Keratinocyte (primary cell): ENCODE results near the gene DPEP2NB. TPM values are rescaled to one million over a fixed set of nuclear protein-coding genes. Genes with fewer than 3 reads are reported as not detected.

Experiments
- DNase-seq: peaks from one replicate; pipeline ENCODE4 v3.0.0-alpha.2; 2011; ENCODE audit warnings: low read depth, missing footprints, low spot score
- FAIRE-seq: peaks from 2 replicates; lab custom pipeline; 2011; peaks lifted over from hg19 to GRCh38; lab: Jason Lieb, UNC
- H2AFZ ChIP-seq: 2 replicates; pipeline ENCODE4 v1.6.0; 2012; ENCODE audit warnings: low read length, control low read depth, inconsistent platforms; ENCODE audit not compliant: control insufficient read depth
- H3K27ac ChIP-seq: 2 replicates; pipeline ENCODE4 v1.5.1; 2011; ENCODE audit warnings: low read length; ENCODE audit not compliant: control insufficient read depth, insufficient read depth
- H3K27me3 ChIP-seq: 3 replicates; pipeline ENCODE4 v1.6.0; 2011; ENCODE audit warnings: low read length; ENCODE audit not compliant: control insufficient read depth, insufficient read depth; ENCODE audit errors: extremely low read depth
- H3K36me3 ChIP-seq, 2 experiments: 2 replicates in 1 of 2; 3 replicates in 1 of 2; pipeline ENCODE4 v1.5.1; 2011; ENCODE audit warnings: low read length in 2 of 2, mild to moderate bottlenecking in 1 of 2; ENCODE audit not compliant: control insufficient read depth in 2 of 2, insufficient read depth in 2 of 2; ENCODE audit errors: extremely low read depth in 1 of 2
- H3K4me1 ChIP-seq: 3 replicates; pipeline ENCODE4 v1.5.1; 2011; ENCODE audit warnings: low read length; ENCODE audit not compliant: control insufficient read depth, insufficient read depth; ENCODE audit errors: extremely low read depth
- H3K4me2 ChIP-seq: 3 replicates; pipeline ENCODE4 v1.6.0; 2011; ENCODE audit warnings: low read depth, low read length; ENCODE audit not compliant: control insufficient read depth, insufficient read depth; ENCODE audit errors: extremely low read depth
- H3K4me3 ChIP-seq, 3 experiments: fragments of 200-600 bp in 1 of 3; sonication (generic) in 1 of 3; 2 replicates in 2 of 3; 3 replicates in 1 of 3; pipeline ENCODE4 v1.5.1; 2011 to 2016; ENCODE audit warnings: low read length in 3 of 3, mild to moderate bottlenecking in 3 of 3, control low read depth in 2 of 3, inconsistent platforms in 1 of 3, low read depth in 1 of 3, mixed read lengths in 1 of 3, mixed run types in 1 of 3, moderate library complexity in 1 of 3; ENCODE audit not compliant: control insufficient read depth in 2 of 3, insufficient read depth in 2 of 3; ENCODE audit errors: extremely low read depth in 1 of 3
- H3K79me2 ChIP-seq: 2 replicates; pipeline ENCODE4 v1.6.0; 2012; ENCODE audit warnings: low read length; ENCODE audit not compliant: control insufficient read depth, insufficient read depth
- H3K9ac ChIP-seq: 3 replicates; pipeline ENCODE4 v1.6.0; 2011; ENCODE audit warnings: low read length; ENCODE audit not compliant: control insufficient read depth, insufficient read depth; ENCODE audit errors: extremely low read depth
- H3K9me1 ChIP-seq: 3 replicates; pipeline ENCODE4 v1.6.0; 2011; ENCODE audit warnings: low read length; ENCODE audit not compliant: control insufficient read depth, insufficient read depth; ENCODE audit errors: extremely low read depth
- H3K9me3 ChIP-seq: 2 replicates; pipeline ENCODE4 v1.5.1; 2012; ENCODE audit warnings: low read depth, low read length; ENCODE audit not compliant: control insufficient read depth
- H4K20me1 ChIP-seq: 3 replicates; pipeline ENCODE4 v1.6.0; 2011; ENCODE audit warnings: low read length; ENCODE audit not compliant: control insufficient read depth, insufficient read depth; ENCODE audit errors: extremely low read depth
- CTCF ChIP-seq, 3 experiments: IDR thresholded peaks in 1 of 3; conservative IDR thresholded peaks in 1 of 3; optimal IDR thresholded peaks in 1 of 3; 2 replicates in 2 of 3; 3 replicates in 1 of 3; pipeline versions ENCODE3 to v1.5.1; 2011; ENCODE audit warnings: low read length in 3 of 3, mild to moderate bottlenecking in 3 of 3, moderate library complexity in 2 of 3, control low read depth in 1 of 3, inconsistent platforms in 1 of 3; ENCODE audit not compliant: insufficient read depth in 2 of 3; ENCODE audit errors: extremely low read depth in 1 of 3
- EZH2 ChIP-seq: IDR thresholded peaks from one replicate; pipeline ENCODE4 v1.6.1; 2012; ENCODE audit warnings: inconsistent platforms, mild to moderate bottlenecking, low read length, moderate library complexity
- dilution Hi-C: fragments of 300-500 bp; cut with MboI; formaldehyde crosslinking; loops from one replicate; pipeline ENCODE4 v1.7.0; 2020; ENCODE audit warnings: low sequenced_read_pairs; ENCODE audit not compliant: extremely low pct_ligation_motif_present
- polyA plus RNA-seq, 5 experiments: library from polyadenylated mRNA; depleted of rRNA in 3 of 5; stranded (reverse) in 3 of 5; stranded (forward) in 1 of 5; unstranded in 1 of 5; fragments of >200 nt; gene quantifications; 1 replicate in 1 of 5; 2 replicates in 3 of 5; 3 replicates in 1 of 5; pipeline versions ENCODE4 v1.2.1 to v1.2.3, GENCODE V29; 2011 to 2012; ENCODE audit warnings: missing spikeins in 2 of 5, low read depth in 1 of 5, low replicate concordance in 1 of 5

The DPEP2NB gene
- polyA plus RNA-seq, 1 donor (not counting 4 experiments of a cell fraction or from before 2014, with no cell fraction given), result 0.05 TPM

GRCh38 chr16:67971111-67971510, 44.6 kb downstream of the DPEP2NB start:
- no peak overlapping the region for H3K9ac ChIP-seq
- no peaks in the 10 kb centered on the region for H3K36me3 ChIP-seq
- no peak for TF ChIP-seq EZH2
- no peaks in the 10 kb centered on the region for H3K27me3 ChIP-seq
- FAIRE-seq (no peak), DNase-seq (no peak)
- H3K9me3 ChIP-seq, result no peaks in the 10 kb centered on the region
- no peaks in the 10 kb centered on the region for H4K20me1 ChIP-seq
- peaks cover 18% of the 10 kb centered on the region for H3K79me2 ChIP-seq
- H2AFZ ChIP-seq, result no peak overlapping the region
- dilution Hi-C loops, result no loop called here
- peaks cover 19% of the 10 kb centered on the region for H3K4me1 ChIP-seq
- no peak overlapping the region for H3K4me3 ChIP-seq
- H3K27ac ChIP-seq, result no peak overlapping the region
- no peaks in the 10 kb centered on the region for H3K9me1 ChIP-seq
- no peak overlapping the region for H3K4me2 ChIP-seq

DNA sequence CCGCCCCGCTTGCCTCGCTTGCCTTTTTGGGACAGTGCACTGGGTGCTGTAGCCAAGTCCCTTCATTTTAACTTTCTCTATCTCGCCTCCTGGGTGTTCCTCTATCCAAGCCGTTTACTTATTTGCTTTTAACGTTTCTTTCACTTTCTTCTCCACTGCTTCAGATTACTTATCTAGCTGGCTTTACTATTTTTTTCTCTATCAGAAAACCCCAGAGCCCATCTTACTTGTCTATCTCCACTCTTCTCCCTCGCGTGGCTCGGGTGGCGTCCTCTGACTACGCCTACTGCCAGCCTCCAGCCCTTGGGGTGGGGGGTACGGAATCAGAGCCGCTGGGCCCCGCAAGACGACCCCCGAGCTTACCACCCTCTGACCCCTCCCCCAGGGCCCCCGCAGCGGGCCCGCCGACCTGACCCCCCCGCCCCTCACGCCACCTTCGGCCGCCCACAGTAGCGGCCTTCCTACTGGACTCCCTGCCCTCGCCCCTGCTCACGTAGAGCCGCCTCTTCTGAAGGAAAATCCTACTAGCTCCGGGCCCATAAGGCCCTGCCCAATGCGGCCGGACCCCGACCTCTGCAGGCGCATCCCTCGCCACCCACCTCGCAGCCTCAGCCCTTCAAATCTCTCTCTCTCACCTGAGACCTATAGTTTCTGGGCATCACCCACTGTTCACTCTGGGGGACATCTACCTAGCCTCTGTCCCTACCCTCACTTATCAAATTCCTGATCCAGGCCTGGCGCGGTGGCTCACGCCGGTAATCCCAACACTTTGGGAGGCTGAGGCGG, 46.3 kb downstream of the DPEP2NB start:
- H3K9ac ChIP-seq, result peak overlapping the region; percentile 94
- no peak for FAIRE-seq

More for the DNA sequence above, 46.3 kb downstream of the DPEP2NB start:
- TF ChIP-seq CTCF (optimal IDR thresholded peaks at IDR 0.05 in 1 of 3, IDR thresholded peaks at IDR 0.05 in 1 of 3, conservative IDR thresholded peaks at IDR 0.05 in 1 of 3; ENCODE audit: extremely low read depth in 1 of 3, insufficient read depth in 2 of 3, low read length in 3 of 3) (no peak), EZH2 (no peak)
- dilution Hi-C loops, result no loop called here
- Histone ChIP-seq H4K20me1 (no peaks in the 10 kb centered on the region), H3K4me2 (peak overlapping the region; percentile 95), H3K36me3 (peaks cover 0 to 14% of the 10 kb centered on the region in 2 experiments), H3K27ac (peak overlapping the region; percentile 89), H3K4me1 (peaks cover 35% of the 10 kb centered on the region), H3K27me3 (no peaks in the 10 kb centered on the region), H2AFZ (peak overlapping the region; percentile 81), H3K9me1 (no peaks in the 10 kb centered on the region), H3K9me3 (no peaks in the 10 kb centered on the region), H3K4me3 (peak overlapping the region in 2 of 3 experiments; percentile 64 to 68), H3K79me2 (peaks cover 34% of the 10 kb centered on the region)
- DNase-seq, result no peak
